GM21786 (cell line): ENCODE data around the gene DLL3.

Experiments
- ATAC-seq: cut with Tn5 transposase; IDR thresholded peaks from one replicate; pipeline ENCODE4 v1.9.1; 2021; ENCODE audit not compliant: unreplicated experiment

DLL3 gene

DNA sequence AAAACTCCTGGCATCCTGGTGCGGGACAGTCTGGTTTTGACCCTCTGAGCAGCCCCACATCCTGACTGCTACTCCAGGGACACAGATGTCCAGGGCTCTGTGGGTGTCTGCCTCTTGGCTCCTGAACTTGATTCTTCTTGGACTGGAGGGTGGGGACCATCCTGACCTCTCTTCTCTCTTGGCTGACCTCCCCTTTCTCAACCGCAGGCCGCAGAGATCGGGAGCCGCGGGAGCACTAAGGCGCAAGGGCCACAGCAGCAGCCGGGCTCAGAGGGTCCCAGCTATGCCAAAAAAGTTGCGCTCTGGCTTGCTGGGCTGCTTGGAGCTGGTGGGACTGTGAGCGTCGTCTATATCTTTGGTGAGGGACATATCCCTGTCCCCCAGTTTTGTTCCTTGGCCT is 17.1 kb upstream of the DLL3 start:
- ATAC-seq: no peak

DNA sequence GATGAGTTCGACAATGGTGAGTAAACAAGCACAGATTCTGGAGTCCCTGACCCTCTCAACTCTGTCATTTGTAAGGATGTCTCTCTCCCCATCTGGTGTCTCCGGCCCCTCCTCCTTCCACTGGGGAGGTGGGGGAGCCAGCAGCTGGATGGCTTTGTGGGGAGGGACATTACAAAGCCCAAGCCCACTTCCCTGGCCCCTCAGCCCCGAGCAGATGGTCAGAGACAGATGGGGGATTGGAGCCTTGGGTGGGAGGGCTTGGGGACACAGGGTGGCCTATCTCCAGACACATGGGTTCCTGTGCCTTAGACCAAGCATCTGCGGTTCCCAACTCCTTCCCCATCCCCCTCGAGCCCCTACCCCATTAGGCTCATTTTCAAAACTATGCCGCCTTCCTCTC is 15.6 kb upstream of the DLL3 start:
- no peak for ATAC-seq

DNA sequence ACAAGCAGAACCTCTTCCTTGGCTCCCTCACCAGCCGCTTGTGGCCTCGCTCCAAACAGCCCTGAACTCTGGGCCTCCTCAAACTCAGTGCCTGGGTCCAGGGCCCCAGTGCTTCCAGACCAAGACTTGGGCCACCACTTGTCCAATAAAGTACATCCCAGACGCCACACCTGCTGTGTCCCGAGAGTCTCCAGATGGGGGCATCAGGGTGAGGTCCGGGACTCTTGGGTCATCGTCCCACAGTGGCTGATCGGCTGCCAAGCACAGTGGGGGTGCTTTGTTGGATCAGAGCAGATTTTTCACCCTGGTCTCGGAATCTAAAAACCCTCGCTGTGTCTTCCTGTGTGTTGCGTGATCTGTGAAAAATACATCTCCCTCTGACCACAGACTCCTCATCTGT is 9.0 kb upstream of the DLL3 start:
- ATAC-seq: no peak

GRCh38 chr19:39492225-39492624 is 6.5 kb upstream of the DLL3 start:
- ATAC-seq: no peak

- no peak for ATAC-seq
Observed at GRCh38 chr19:39492788-39493187, 6.0 kb upstream of the DLL3 start.

- ATAC-seq: no peak
Observed at GRCh38 chr19:39494661-39495060, 4.1 kb upstream of the DLL3 start.

DNA sequence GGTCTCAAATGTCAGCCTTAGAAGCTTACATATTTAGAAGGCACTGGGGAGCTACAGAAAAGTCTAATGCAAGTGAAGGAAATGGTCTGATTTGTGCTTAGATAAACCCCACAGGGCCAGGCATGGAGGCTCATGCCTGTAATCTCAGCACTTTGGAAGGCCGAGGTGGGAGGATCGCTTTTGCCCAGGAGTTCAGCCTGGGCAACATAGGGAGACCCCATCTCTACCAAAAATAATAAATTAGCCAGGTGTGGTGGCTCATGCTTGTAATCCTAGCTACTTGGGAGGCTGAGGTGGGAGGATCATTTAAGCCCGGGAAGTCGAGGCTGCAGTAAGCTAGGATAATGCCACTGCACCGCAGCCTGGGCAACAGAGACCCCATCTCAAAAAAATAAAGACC is 2.7 kb upstream of the DLL3 start:
- no peak for ATAC-seq

DNA sequence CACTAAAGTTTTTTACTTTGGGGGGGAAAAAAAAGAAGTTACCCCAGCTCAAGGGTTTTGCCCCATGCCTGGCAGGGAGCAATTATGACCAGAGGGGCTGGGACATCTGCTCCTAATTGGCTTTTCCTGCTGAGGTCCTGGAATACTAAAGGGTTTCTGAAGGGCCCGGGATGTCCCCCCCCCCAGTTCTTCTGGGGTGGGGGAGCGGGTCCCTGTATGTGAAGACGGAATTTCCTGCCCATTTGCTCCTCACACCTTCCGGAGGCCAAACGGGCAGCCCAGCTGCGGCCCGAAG is 1.1 kb upstream of the DLL3 start:
- no peak for ATAC-seq

- no peak for ATAC-seq
Observed at GRCh38 chr19:39497996-39498797, 550 bp upstream of the DLL3 start.

- no peak for ATAC-seq
Observed at GRCh38 chr19:39499932-39500331, 1.2 kb downstream of the DLL3 start.

GRCh38 chr19:39500543-39500942 is 1.8 kb downstream of the DLL3 start:
- ATAC-seq: no peak

DNA sequence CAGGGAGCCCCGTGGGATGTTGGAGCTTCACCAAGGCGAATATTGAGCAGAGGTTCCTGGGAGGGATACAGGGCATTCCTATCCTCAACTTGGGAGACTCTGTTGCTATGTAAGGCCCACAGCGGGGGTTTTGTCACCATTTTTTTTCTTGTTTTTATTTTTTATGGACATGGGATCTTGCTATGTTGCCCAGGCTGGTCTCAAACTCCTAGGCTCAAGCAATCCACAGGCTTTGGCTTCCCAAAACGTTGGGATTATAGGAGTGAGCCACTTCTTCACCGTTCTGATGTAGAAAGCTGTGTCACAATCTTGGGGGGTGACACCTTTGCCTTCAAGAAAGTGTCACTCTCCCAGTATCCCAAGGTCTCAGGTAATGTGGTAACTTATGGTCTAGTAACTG is 2.6 kb downstream of the DLL3 start:
- no peak for ATAC-seq

GRCh38 chr19:39502640-39503417 is 4.1 kb downstream of the DLL3 start:
- no peak for ATAC-seq

DNA sequence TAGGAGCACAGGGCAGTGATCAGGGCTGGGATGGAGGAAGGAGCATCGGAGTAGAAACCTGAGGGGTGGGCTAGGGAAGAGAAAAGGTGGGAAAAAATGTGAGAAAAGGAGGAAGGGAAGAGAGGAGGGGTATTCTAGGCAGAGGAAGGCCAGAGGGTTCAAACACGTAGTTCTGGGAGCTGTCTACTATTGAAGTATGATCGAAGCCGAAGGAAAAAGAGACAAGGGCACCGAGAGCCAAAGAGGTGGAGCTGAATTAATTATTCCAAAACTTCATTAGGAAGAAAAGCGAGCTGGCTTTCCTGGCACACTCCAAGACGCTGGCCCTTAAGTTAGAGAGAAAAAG is 7.8 kb downstream of the DLL3 start:
- no peak for ATAC-seq

GRCh38 chr19:39506944-39507714 is 8.4 kb downstream of the DLL3 start:
- no peak for ATAC-seq

- no peak for ATAC-seq
Observed at GRCh38 chr19:39507715-39508364, 9.1 kb downstream of the DLL3 start.

DNA sequence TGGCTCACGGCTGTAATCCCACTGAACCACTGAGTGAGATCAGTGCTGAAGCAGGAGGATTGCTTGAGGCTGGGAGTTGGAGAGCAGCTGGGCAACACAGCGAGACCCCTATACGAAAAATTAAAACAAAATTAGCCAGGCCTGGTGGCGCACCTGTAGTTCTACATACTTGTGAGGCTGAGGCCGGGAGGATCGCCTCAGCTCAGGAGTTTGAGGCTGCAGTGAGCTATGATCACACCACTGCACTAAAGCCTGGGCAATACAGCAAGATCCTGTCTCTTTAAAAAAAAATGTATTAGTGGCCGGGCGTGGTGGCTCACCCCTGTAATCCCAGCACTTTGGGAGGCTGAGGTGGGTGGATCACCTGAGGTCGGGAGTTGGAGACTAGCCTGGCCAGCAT is 9.9 kb downstream of the DLL3 start:
- ATAC-seq: no peak

DNA sequence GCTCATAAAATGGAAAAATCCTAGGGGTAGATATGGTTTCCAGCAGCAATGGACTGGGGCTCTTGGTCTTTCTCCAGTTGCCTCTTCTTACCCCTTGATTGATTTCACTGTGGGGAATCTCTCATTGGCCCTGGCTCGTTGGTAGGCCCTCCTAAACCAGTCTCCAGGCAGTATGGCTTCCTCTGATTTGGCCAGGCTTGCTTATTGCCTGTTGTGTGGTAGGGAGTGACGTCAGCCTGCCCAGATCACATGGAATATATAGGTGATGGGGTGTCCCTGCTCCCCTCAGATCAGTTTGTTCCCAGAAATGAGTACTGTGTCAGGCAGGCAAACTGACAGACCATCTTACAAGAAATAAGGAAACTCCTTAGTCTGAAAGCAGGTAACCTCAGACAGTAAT is 10.5 kb downstream of the DLL3 start:
- no peak for ATAC-seq

DNA sequence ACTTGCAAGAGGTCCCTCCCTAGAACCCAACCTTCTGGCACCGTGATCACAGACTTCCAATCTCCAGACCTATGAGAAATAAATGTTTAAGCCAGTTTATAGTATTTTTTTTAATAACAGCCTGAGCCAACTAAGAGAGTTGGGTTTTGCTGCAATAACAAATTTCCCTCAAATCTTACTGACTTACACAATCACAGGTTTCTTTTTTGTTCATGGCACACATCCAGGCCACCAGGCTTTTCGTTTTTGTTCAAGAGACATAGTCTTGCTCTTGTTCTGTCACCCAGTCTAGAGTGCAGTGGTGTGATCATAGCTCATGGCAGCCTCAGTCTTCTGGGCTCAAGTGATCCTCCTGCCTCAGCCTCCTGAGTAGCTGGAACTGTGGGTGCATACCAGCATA is 14.2 kb downstream of the DLL3 start:
- no peak for ATAC-seq

GRCh38 chr19:39514840-39515550 is 16.2 kb downstream of the DLL3 start, which contains the start of gene SELENOV:
TSS of gene SELENOV (plus strand) at chr19:39515139. CDS start at chr19:39515213, 74 bp downstream.
- ATAC-seq: no peak
